Activated B cell treated with CpG ODN at 0.5 μM for 24 hours (primary cell): ENCODE results near the gene TRAPPC6A. TPM values are rescaled to one million over a fixed set of nuclear protein-coding genes. Genes with fewer than 3 reads are reported as not detected.

Experiments
- ATAC-seq: fragments of 200-7000 bp; cut with Tn5 transposase; one replicate; pipeline ENCODE4 v1.10.0; 2021; ENCODE audit warnings: low read depth, mild to moderate bottlenecking, moderate library complexity
- CTCF ChIA-PET: fragments of 350-600 bp; sonication (Branson Sonifier 250); formaldehyde crosslinking; loops from one replicate; lab custom pipeline; 2021; ENCODE audit warnings: antibody characterized with exemption; lab: Charles Lee
- POLR2A ChIA-PET: fragments of 350-600 bp; sonication (Branson Sonifier 250); formaldehyde crosslinking; loops from one replicate; lab custom pipeline; 2021; ENCODE audit warnings: antibody characterized with exemption; lab: Charles Lee
- DNase-seq: peaks from one replicate; pipeline ENCODE4 v3.0.0; 2022
- H3K27ac Mint-ChIP-seq: one replicate; pipeline ENCODE4 v1.8.0; 2020; ENCODE audit warnings: mixed read lengths
- H3K27me3 Mint-ChIP-seq: one replicate; pipeline ENCODE4 v1.8.0; 2021; ENCODE audit warnings: mixed read lengths
- H3K36me3 Mint-ChIP-seq: one replicate; pipeline ENCODE4 v1.8.0; 2021; ENCODE audit warnings: low read depth, mixed read lengths
- H3K4me1 Mint-ChIP-seq: one replicate; pipeline ENCODE4 v1.8.0; 2021; ENCODE audit warnings: mixed read lengths
- H3K4me3 Mint-ChIP-seq: one replicate; pipeline ENCODE4 v1.8.0; 2020; ENCODE audit warnings: mild to moderate bottlenecking, mixed read lengths
- H3K9me3 Mint-ChIP-seq: one replicate; pipeline ENCODE4 v1.8.0; 2020; ENCODE audit warnings: mixed read lengths
- CTCF ChIP-seq: fragments of 200-600 bp; IDR thresholded peaks from one replicate; pipeline ENCODE4 v1.8.0; 2022; ENCODE audit warnings: antibody characterized with exemption, mild to moderate bottlenecking
- intact Hi-C: fragments of 100-400 bp; cut with micrococcal nuclease; formaldehyde crosslinking; loops from one replicate; pipeline ENCODE4 v1.15.1; 2024
- total RNA-seq: library from RNA; stranded (reverse); gene quantifications from 2 replicates; pipeline ENCODE4 v1.2.3, GENCODE V29; 2022

The TRAPPC6A gene
- total RNA-seq, 1 donor from 2014 or later = 56.0 TPM

GRCh38 chr19:45172611-45173208, 5.3 kb downstream of the TRAPPC6A start:
- H3K27me3 Mint-ChIP-seq = no peaks in the 10 kb centered on the region

GRCh38 chr19:45172173-45172572, 5.9 kb downstream of the TRAPPC6A start:
- peaks cover 31% of the 10 kb centered on the region for H3K4me1 Mint-ChIP-seq
- no peak for TF ChIP-seq CTCF
- H3K27ac Mint-ChIP-seq = no peak overlapping the region

More at GRCh38 chr19:45172611-45173208, 5.3 kb downstream of the TRAPPC6A start:
- no peak for DNase-seq
- no peak for ATAC-seq
- intact Hi-C loops = no loop called here
- TF ChIP-seq CTCF = no peak
- H3K4me3 Mint-ChIP-seq = no peak overlapping the region
- POLR2A ChIA-PET = no interaction called here
- H3K9me3 Mint-ChIP-seq = no peaks in the 10 kb centered on the region
- peaks cover 7% of the 10 kb centered on the region for H3K36me3 Mint-ChIP-seq
- no peak overlapping the region for H3K27ac Mint-ChIP-seq
- H3K4me1 Mint-ChIP-seq = peaks cover 36% of the 10 kb centered on the region
- CTCF ChIA-PET = no interaction called here

GRCh38 chr19:45171211-45171623, 6.8 kb downstream of the TRAPPC6A start:
- H3K36me3 Mint-ChIP-seq = peaks cover 7% of the 10 kb centered on the region
- CTCF ChIA-PET = no interaction called here
- peaks cover 29% of the 10 kb centered on the region for H3K4me1 Mint-ChIP-seq
- POLR2A ChIA-PET = no interaction called here
- peak overlapping the region; percentile 59 for H3K27ac Mint-ChIP-seq
- no peak for TF ChIP-seq CTCF
- no peaks in the 10 kb centered on the region for H3K9me3 Mint-ChIP-seq
- no peaks in the 10 kb centered on the region for H3K27me3 Mint-ChIP-seq
- no peak for ATAC-seq
- intact Hi-C loops = no loop called here
- H3K4me3 Mint-ChIP-seq = no peak overlapping the region
- no peak for DNase-seq

More at GRCh38 chr19:45172173-45172572, 5.9 kb downstream of the TRAPPC6A start:
- intact Hi-C loops = no loop called here
- no peak overlapping the region for H3K4me3 Mint-ChIP-seq
- ATAC-seq (no peak), DNase-seq (no peak)
- H3K27me3 Mint-ChIP-seq = no peaks in the 10 kb centered on the region
- peaks cover 7% of the 10 kb centered on the region for H3K36me3 Mint-ChIP-seq
- no peaks in the 10 kb centered on the region for H3K9me3 Mint-ChIP-seq
- POLR2A ChIA-PET = no interaction called here
- CTCF ChIA-PET = no interaction called here

- TF ChIP-seq CTCF = no peak
- ATAC-seq = no peak
- Mint-ChIP-seq H3K27ac (no peak overlapping the region), H3K36me3 (peaks cover 6% of the 10 kb centered on the region), H3K27me3 (no peaks in the 10 kb centered on the region), H3K4me3 (no peak overlapping the region), H3K9me3 (no peaks in the 10 kb centered on the region), H3K4me1 (peaks cover 29% of the 10 kb centered on the region)
- POLR2A ChIA-PET = no interaction called here
- CTCF ChIA-PET = no interaction called here
- intact Hi-C loops = no loop called here
- no peak for DNase-seq
Observed at GRCh38 chr19:45170146-45171106, 7.6 kb downstream of the TRAPPC6A start.

GRCh38 chr19:45169602-45170001, 8.4 kb downstream of the TRAPPC6A start:
- TF ChIP-seq CTCF = no peak
- Mint-ChIP-seq H3K27me3 (no peaks in the 10 kb centered on the region), H3K9me3 (no peaks in the 10 kb centered on the region), H3K4me3 (no peak overlapping the region), H3K27ac (no peak overlapping the region), H3K4me1 (peaks cover 30% of the 10 kb centered on the region), H3K36me3 (peaks cover 4% of the 10 kb centered on the region)
- POLR2A ChIA-PET = no interaction called here
- intact Hi-C loops = no loop called here
- CTCF ChIA-PET = no interaction called here
- DNase-seq (no peak), ATAC-seq (no peak)
